Gastrocnemius medialis (tissue), 4 donors: ENCODE measurements around the gene ALDH8A1.

ENCODE experiments used
- CTCF ChIP-seq, 5 experiments: fragments of 450-650 bp in 3 of 5; fragments of 200-600 bp in 2 of 5; sonication (generic) in 2 of 5; IDR thresholded peaks in 4 of 5; conservative IDR thresholded peaks in 1 of 5; 1 replicate in 4 of 5; 2 replicates in 1 of 5; pipeline ENCODE4 v1.5.1; 2016 to 2019; ENCODE audit warnings: antibody characterized with exemption in 5 of 5, mild to moderate bottlenecking in 3 of 5, moderate library complexity in 3 of 5
- POLR2A ChIP-seq, 2 donors: fragments of 450-650 bp; IDR thresholded peaks; one replicate each; pipeline ENCODE4 v1.6.1; 2017; ENCODE audit warnings: antibody characterized with exemption in 2 of 2, mild to moderate bottlenecking in 2 of 2, moderate library complexity in 2 of 2

- peak; percentile 52 to 58 for TF ChIP-seq POLR2A (IDR thresholded peaks at IDR 0.05)
- TF ChIP-seq CTCF (IDR thresholded peaks at IDR 0.05 in 4 of 5, conservative IDR thresholded peaks at IDR 0.05 in 1 of 5), result no peak
These were observed 40.9 kb downstream of the ALDH8A1 start for GRCh38 chr6:134908906-134909516.
